WERI-Rb-1 (cell line): ENCODE data around the gene MYLK.
"Not testable (repeated sequence)": the region's sequence is repeated elsewhere in the genome, so short reads cannot be mapped to it uniquely, and the experiment has no call there.

Source experiments
- DNase-seq: peaks from one replicate; pipeline ENCODE4 v3.0.0-alpha.2; 2020
- H3K27ac ChIP-seq: fragments of 250-450 bp; sonication (Bioruptor Pico); 2 replicates; pipeline ENCODE4 v1.5.1; 2020; ENCODE audit warnings: mild to moderate bottlenecking, moderate library complexity
- H3K27me3 ChIP-seq: fragments of 250-450 bp; sonication (Bioruptor Pico); 2 replicates; pipeline ENCODE4 v1.5.1; 2021; ENCODE audit warnings: mild to moderate bottlenecking, low read depth, moderate library complexity; ENCODE audit not compliant: insufficient read depth, severe bottlenecking
- H3K36me3 ChIP-seq: fragments of 250-450 bp; sonication (Bioruptor Pico); 2 replicates; pipeline ENCODE4 v1.5.1; 2020; ENCODE audit warnings: mild to moderate bottlenecking, moderate library complexity
- H3K4me3 ChIP-seq: 2 replicates; pipeline ENCODE4 v1.5.1; 2011; ENCODE audit warnings: low read depth, mild to moderate bottlenecking, control low read depth, low read length
- H3K9me3 ChIP-seq: fragments of 250-450 bp; sonication (Bioruptor Pico); 2 replicates; pipeline ENCODE4 v1.5.1; 2021; ENCODE audit warnings: mild to moderate bottlenecking, moderate library complexity; ENCODE audit not compliant: severe bottlenecking
- TF ChIP-seq, protein P1 (sequence below): IDR thresholded peaks from 2 replicates; pipeline ENCODE4 v1.5.1; 2011; ENCODE audit warnings: low read depth, mild to moderate bottlenecking, control low read depth, inconsistent platforms, low read length

Gene MYLK

DNA sequence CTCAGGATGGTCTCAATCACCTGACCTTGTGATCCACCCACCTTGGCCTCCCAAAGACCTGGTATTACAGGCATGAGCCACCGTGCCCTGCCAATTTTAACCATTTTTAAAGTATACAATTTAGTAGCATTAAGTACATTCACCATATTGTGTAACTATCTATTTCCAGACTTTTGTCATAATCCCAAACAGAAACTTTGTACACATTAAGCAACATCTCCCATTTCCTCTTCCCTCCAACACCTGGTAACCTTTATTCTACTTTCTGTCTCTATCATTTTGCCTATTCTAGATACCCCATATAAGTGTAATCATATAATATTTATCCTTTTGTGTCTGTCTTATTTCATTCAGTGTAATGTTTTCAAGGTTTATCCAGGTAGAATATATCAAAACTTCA is 8.9 kb upstream of the MYLK start:
- Histone ChIP-seq H3K9me3 (peaks cover 6% of the 10 kb centered on the region), H3K27ac (no peak overlapping the region), H3K36me3 (no peaks in the 10 kb centered on the region), H3K27me3 (no peaks in the 10 kb centered on the region), H3K4me3 (no peak overlapping the region)
- TF ChIP-seq, protein P1, sequence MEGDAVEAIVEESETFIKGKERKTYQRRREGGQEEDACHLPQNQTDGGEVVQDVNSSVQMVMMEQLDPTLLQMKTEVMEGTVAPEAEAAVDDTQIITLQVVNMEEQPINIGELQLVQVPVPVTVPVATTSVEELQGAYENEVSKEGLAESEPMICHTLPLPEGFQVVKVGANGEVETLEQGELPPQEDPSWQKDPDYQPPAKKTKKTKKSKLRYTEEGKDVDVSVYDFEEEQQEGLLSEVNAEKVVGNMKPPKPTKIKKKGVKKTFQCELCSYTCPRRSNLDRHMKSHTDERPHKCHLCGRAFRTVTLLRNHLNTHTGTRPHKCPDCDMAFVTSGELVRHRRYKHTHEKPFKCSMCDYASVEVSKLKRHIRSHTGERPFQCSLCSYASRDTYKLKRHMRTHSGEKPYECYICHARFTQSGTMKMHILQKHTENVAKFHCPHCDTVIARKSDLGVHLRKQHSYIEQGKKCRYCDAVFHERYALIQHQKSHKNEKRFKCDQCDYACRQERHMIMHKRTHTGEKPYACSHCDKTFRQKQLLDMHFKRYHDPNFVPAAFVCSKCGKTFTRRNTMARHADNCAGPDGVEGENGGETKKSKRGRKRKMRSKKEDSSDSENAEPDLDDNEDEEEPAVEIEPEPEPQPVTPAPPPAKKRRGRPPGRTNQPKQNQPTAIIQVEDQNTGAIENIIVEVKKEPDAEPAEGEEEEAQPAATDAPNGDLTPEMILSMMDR, result no peak
- no peak for DNase-seq

DNA sequence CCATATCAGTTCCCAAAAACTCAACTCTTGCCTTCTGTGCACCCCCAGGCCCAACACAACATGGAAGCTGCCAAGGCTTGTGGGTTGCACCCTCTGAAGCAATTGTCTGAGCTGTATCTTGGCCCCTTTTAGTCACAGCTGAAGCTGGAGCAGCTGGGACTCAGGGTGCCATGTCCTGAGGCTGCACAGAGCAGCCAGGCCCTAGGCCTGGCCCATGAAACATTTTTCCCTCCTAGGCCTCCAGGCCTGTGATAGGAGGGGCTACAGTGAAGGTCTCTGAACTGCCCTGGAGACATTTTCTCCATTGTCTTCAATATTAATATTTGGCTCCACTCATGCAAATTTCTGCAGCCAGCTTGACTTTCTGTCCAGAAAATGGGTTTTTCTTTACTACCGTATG is 8.1 kb upstream of the MYLK start:
- no peak for DNase-seq
- H3K36me3 ChIP-seq, result no peaks in the 10 kb centered on the region
- H3K9me3 ChIP-seq, result peaks cover 6% of the 10 kb centered on the region
- no peak overlapping the region for H3K27ac ChIP-seq
- no peak overlapping the region for H3K4me3 ChIP-seq
- H3K27me3 ChIP-seq, result no peaks in the 10 kb centered on the region
- TF ChIP-seq, protein P1, result no peak

DNA sequence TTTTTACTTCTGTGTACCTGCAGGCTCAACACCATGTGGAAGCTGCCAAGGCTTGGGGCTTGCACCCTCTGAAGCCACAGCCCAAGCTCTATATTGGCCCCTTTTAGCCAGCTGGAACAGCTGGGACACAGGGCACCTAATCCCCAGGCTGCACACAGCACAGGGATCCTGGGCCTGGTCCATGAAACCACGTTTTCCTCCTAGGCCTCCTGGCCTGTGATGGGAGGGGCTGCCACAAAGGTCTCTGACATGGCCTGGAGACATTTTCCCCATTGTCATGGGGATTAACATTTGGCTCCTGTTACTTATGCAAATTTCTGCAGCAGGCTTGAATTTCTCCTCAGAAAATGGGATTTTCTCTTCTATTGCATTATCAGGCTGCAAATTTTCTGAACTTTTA is 6.9 kb upstream of the MYLK start:
- H3K36me3 ChIP-seq, H3K27me3 ChIP-seq, H3K27ac ChIP-seq, H3K4me3 ChIP-seq, H3K9me3 ChIP-seq, DNase-seq: not testable (repeated sequence)

DNA sequence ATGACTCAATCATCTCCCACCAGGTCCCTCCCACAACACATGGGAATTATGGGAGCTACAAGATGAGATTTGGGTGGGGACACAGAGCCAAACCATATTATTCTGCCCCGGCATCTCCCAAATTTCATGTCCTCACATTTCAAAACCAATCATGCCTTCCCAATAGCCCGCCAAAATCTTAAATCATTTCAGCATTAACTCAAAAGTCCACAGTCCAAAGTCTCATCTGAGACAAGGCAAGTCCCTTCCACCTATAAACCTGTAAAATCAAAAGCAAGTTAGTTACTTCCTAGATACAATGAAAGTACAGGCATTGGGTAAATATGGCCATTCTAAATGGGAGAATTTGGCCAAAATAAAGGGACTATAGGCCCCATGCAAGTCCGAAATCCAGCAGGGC is 6.0 kb upstream of the MYLK start:
- H3K36me3 ChIP-seq, H3K4me3 ChIP-seq, H3K27ac ChIP-seq, H3K9me3 ChIP-seq, H3K27me3 ChIP-seq, DNase-seq: not testable (repeated sequence)

DNA sequence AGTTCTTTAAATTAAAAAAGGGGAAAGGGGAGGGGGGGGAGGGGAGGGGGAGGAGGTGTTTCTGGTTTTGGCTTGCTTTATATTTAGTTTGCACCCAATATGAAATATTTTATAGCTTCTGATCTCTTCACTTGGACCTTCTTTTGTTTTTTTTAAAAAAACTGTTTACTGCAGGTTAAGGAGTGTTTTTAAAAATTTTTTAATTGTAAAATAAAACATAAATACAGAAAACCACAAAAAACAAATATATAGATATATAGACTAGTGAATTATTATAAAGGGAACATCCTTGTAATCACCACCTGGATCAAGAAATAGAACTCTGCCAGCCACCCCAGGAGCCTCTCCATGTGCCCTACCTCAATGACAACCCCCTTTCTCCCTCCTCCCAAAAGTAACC is 861 bp upstream of the MYLK start:
- TF ChIP-seq, protein P1, result no peak
- Histone ChIP-seq H3K9me3 (no peaks in the 10 kb centered on the region), H3K36me3 (no peaks in the 10 kb centered on the region), H3K27me3 (no peaks in the 10 kb centered on the region), H3K4me3 (peak overlapping the region; percentile 62), H3K27ac (no peak overlapping the region)
- no peak for DNase-seq

DNA sequence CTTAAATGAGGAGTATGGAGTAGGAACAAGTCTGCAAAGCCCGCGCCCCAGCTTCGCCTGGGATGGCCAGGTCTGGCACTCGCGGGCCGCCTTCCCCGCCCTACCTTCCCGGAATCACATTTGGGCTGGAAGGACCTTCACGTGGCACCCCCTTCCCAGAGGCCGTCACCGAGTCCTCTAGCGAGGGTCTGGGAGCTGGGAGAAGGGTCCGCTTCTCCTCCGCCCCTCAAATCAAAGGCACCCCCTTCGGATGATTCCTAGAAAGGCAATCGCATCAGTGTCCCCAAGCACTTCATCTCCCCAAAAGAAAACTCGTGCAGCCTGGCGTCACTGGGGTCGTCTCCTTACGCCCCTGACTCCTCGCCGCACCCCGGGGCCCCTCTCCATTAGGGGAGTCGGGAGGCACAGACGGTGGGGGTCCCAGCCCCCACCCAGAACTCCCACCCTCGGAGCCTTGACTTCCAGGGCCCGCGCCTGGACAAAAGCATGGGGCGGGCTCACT is 380 bp downstream of the MYLK start:
- DNase-seq, result no peak
- H3K4me3 ChIP-seq, result peak overlapping the region; percentile 69
- TF ChIP-seq, protein P1, result no peak
- no peaks in the 10 kb centered on the region for H3K9me3 ChIP-seq
- H3K27me3 ChIP-seq, result no peaks in the 10 kb centered on the region
- H3K27ac ChIP-seq, result peak overlapping the region; percentile 60
- no peaks in the 10 kb centered on the region for H3K36me3 ChIP-seq

DNA sequence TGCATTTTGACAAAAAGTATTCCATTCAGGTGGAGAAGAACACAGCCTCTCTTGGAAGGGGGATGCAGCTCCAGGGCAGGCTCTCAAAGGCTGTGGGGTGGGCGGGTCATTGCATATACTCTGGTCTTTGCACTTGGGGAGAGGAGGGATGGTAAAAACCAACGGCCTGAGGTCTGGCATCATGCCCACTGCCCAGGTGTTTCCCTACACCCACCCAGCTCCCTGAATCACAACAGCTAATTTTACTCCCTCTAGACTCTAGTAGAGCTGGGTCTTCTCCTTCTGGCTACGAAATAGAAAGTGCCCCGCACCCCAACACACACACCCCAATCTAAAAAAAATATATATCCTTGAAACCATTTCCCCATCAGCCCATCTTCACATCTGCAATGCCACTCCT is 1.0 kb downstream of the MYLK start:
- no peak for DNase-seq
- Histone ChIP-seq H3K27ac (no peak overlapping the region), H3K27me3 (no peaks in the 10 kb centered on the region), H3K36me3 (no peaks in the 10 kb centered on the region), H3K9me3 (no peaks in the 10 kb centered on the region), H3K4me3 (peak overlapping the region; percentile 69; the same call in 1 of the 2 replicates)
- TF ChIP-seq, protein P1, result no peak
